HepG2 (cell line): ENCODE results near the gene C20orf144. TPM values are rescaled to one million over a fixed set of nuclear protein-coding genes. Genes with fewer than 3 reads are reported as not detected.

Source experiments
- AKAP8 ChIP-seq: sonication (generic); formaldehyde crosslinking; IDR thresholded peaks from 2 replicates; pipeline ENCODE4 v1.5.1; 2020; ENCODE audit warnings: mild to moderate bottlenecking, missing genetic modification reagents
- ARID2 ChIP-seq: sonication (generic); formaldehyde crosslinking; IDR thresholded peaks from 2 replicates; pipeline ENCODE4 v1.8.1; 2022; ENCODE audit warnings: mild to moderate bottlenecking, missing genetic modification reagents, borderline replicate concordance
- ARNT2 ChIP-seq: sonication (generic); formaldehyde crosslinking; IDR thresholded peaks from 2 replicates; pipeline ENCODE4 v1.8.0; 2022; ENCODE audit warnings: mild to moderate bottlenecking, low read depth, missing genetic modification reagents, moderate library complexity
- ATAD3A ChIP-seq: sonication (generic); formaldehyde crosslinking; IDR thresholded peaks from 2 replicates; pipeline ENCODE4 v1.4.0; 2020; ENCODE audit warnings: missing genetic modification reagents
- CC2D1A ChIP-seq: sonication (generic); formaldehyde crosslinking; IDR thresholded peaks from 2 replicates; pipeline ENCODE4 v1.8.1; 2023; ENCODE audit warnings: mild to moderate bottlenecking, missing genetic modification reagents
- CREBL2 ChIP-seq: sonication (generic); formaldehyde crosslinking; IDR thresholded peaks from 2 replicates; pipeline ENCODE4 v1.8.1; 2023; ENCODE audit warnings: missing genetic modification reagents, mild to moderate bottlenecking, borderline replicate concordance
- E2F5 ChIP-seq: sonication (generic); formaldehyde crosslinking; conservative IDR thresholded peaks from 2 replicates; pipeline ENCODE4 v1.4.0; 2020; ENCODE audit warnings: missing genetic modification reagents
- FOXM1 ChIP-seq: sonication (generic); formaldehyde crosslinking; IDR thresholded peaks from 2 replicates; pipeline ENCODE4 v1.5.0; 2020; ENCODE audit warnings: missing genetic modification reagents
- IKZF5 ChIP-seq: IDR thresholded peaks from 2 replicates; pipeline ENCODE4 v1.6.1; 2018; ENCODE audit warnings: missing genetic modification reagents, mild to moderate bottlenecking, missing compliant biosample characterization
- NFATC3 ChIP-seq: sonication (generic); formaldehyde crosslinking; IDR thresholded peaks from 2 replicates; pipeline ENCODE4 v1.5.1; 2020; ENCODE audit warnings: mild to moderate bottlenecking, missing genetic modification reagents
- POLR2A ChIP-seq, 2 experiments: IDR thresholded peaks; 2 replicates each; pipeline ENCODE4 v1.6.1; 2011; ENCODE audit warnings: low read depth in 2 of 2, low read length in 2 of 2, mild to moderate bottlenecking in 1 of 2, moderate library complexity in 1 of 2; ENCODE audit not compliant: insufficient read depth in 1 of 2
- RAD51 ChIP-seq: fragments of 450-650 bp; IDR thresholded peaks from 2 replicates; pipeline ENCODE4 v1.6.1; 2016; ENCODE audit warnings: borderline replicate concordance
- SCMH1 ChIP-seq: sonication (generic); formaldehyde crosslinking; IDR thresholded peaks from 2 replicates; pipeline ENCODE4 v1.9.0; 2021; ENCODE audit warnings: missing genetic modification reagents, mild to moderate bottlenecking, borderline replicate concordance
- SP2 ChIP-seq: sonication (generic); formaldehyde crosslinking; IDR thresholded peaks from 2 replicates; pipeline ENCODE4 v1.5.1; 2020; ENCODE audit warnings: mild to moderate bottlenecking, missing genetic modification reagents
- SP5 ChIP-seq: IDR thresholded peaks from 2 replicates; pipeline ENCODE4 v1.6.1; 2016; ENCODE audit warnings: low read depth, borderline replicate concordance
- SUZ12 ChIP-seq: fragments of 150-350 bp; IDR thresholded peaks from 2 replicates; pipeline ENCODE4 v1.6.1; 2014; ENCODE audit warnings: low read depth, low read length
- TFE3 ChIP-seq: IDR thresholded peaks from 2 replicates; pipeline ENCODE4 v1.6.1; 2016
- TMF1 ChIP-seq: sonication (generic); formaldehyde crosslinking; IDR thresholded peaks from 2 replicates; pipeline ENCODE4 v1.8.1; 2022; ENCODE audit warnings: low read depth, missing genetic modification reagents
- ZC3H13 ChIP-seq: sonication (generic); formaldehyde crosslinking; IDR thresholded peaks from 2 replicates; pipeline ENCODE4 v1.8.1; 2023; ENCODE audit warnings: mild to moderate bottlenecking, missing genetic modification reagents, moderate library complexity
- ZC3H4 ChIP-seq: sonication (generic); formaldehyde crosslinking; IDR thresholded peaks from 2 replicates; pipeline ENCODE4 v1.4.0; 2020; ENCODE audit warnings: missing genetic modification reagents, borderline replicate concordance
- ZFAT ChIP-seq: sonication (generic); formaldehyde crosslinking; conservative IDR thresholded peaks from 2 replicates; pipeline ENCODE4 v1.8.1; 2023; ENCODE audit warnings: missing genetic modification reagents, inconsistent platforms
- ZNF264 ChIP-seq: sonication (generic); formaldehyde crosslinking; IDR thresholded peaks from 2 replicates; pipeline ENCODE4 v1.4.0; 2020; ENCODE audit warnings: missing genetic modification reagents
- ZNF280B ChIP-seq: sonication (generic); formaldehyde crosslinking; IDR thresholded peaks from 2 replicates; pipeline ENCODE4 v1.5.0; 2020; ENCODE audit warnings: missing genetic modification reagents, mild to moderate bottlenecking, borderline replicate concordance
- ZNF557 ChIP-seq: sonication (generic); formaldehyde crosslinking; IDR thresholded peaks from 2 replicates; pipeline ENCODE4 v1.4.0; 2020; ENCODE audit warnings: missing genetic modification reagents
- ZSCAN29 ChIP-seq: sonication (generic); formaldehyde crosslinking; conservative IDR thresholded peaks from 2 replicates; pipeline ENCODE4 v1.4.0; 2020; ENCODE audit warnings: mild to moderate bottlenecking, missing genetic modification reagents
- polyA plus RNA-seq, 8 experiments: library from polyadenylated mRNA; depleted of rRNA in 3 of 8; stranded (reverse) in 7 of 8; unstranded in 1 of 8; fragments of >200 nt; fragmentation: Illumina TruSeq in 4 of 8; extraction: Trizol in 4 of 8; gene quantifications; 2 replicates each; pipeline versions ENCODE4 v1.2.1 to v1.2.3, GENCODE V29; 2011 to 2016; ENCODE audit warnings: low read depth in 4 of 8, missing spikeins in 1 of 8, mixed read lengths in 1 of 8; ENCODE audit not compliant: insufficient read depth in 1 of 8
- total RNA-seq, 5 experiments: library from RNA; depleted of rRNA; stranded (reverse); fragments of >200 nt; fragmentation: Illumina TruSeq; extraction: Trizol; gene quantifications; 2 replicates each; pipeline ENCODE4 v1.2.3, GENCODE V29; 2016; ENCODE audit warnings: low read depth in 1 of 5

C20orf144 gene
- total and polyA plus RNA-seq, 2 of the 13 experiments (the other 11 are each of a cell fraction or from before 2014, with no cell fraction given): 0.09 to 0.16 TPM

- TF ChIP-seq SCMH1: no peak
- no peak for TF ChIP-seq CREBL2 (CRISPR knock-in tag)
- TF ChIP-seq FOXM1 (CRISPR knock-in tag): no peak
- TF ChIP-seq AKAP8: no peak
- TF ChIP-seq NFATC3 (CRISPR knock-in tag): no peak
- no peak for TF ChIP-seq CC2D1A (CRISPR knock-in tag)
- TF ChIP-seq RAD51: no peak
- TF ChIP-seq TFE3: no peak; the same call in 1 of the 2 replicates
- no peak; the same call in 1 of the 2 replicates for TF ChIP-seq ZNF264 (CRISPR knock-in tag)
- no peak for TF ChIP-seq ZNF280B (CRISPR knock-in tag)
- TF ChIP-seq SP2 (CRISPR knock-in tag): 0 out of 2 replicates have a peak, but pooled peaks have one; percentile 20
- TF ChIP-seq ZSCAN29 (CRISPR knock-in tag): no peak
- no peak for TF ChIP-seq SP5 (CRISPR knock-in tag)
- no peak for TF ChIP-seq ARNT2 (CRISPR knock-in tag)
- TF ChIP-seq ATAD3A: no peak
- no peak for TF ChIP-seq IKZF5 (CRISPR knock-in tag)
- TF ChIP-seq POLR2A (IDR thresholded peaks at IDR 0.05; ENCODE audit: insufficient read depth in 1 of 2, low read depth in 2 of 2, low read length in 2 of 2): peak in 1 of 2 experiments; percentile 45; a peak in 2 of 4 replicates
- no peak for TF ChIP-seq ZC3H4 (CRISPR knock-in tag)
- TF ChIP-seq ZC3H13 (CRISPR knock-in tag): no peak
- TF ChIP-seq TMF1 (CRISPR knock-in tag): no peak; the same call in 1 of the 2 replicates
- no peak for TF ChIP-seq SUZ12
- no peak for TF ChIP-seq ZNF557 (CRISPR knock-in tag)
- TF ChIP-seq E2F5: no peak
- no peak for TF ChIP-seq ARID2 (CRISPR knock-in tag)
- no peak for TF ChIP-seq ZFAT (CRISPR knock-in tag)
Measured at GRCh38 chr20:33673410-33674293, 11.5 kb downstream of the C20orf144 start (continued).
